Naive thymus-derived CD4-positive, alpha-beta T cell (primary cell): ENCODE results near the gene CHST6. TPM values are rescaled to one million over a fixed set of nuclear protein-coding genes. Genes with fewer than 3 reads are reported as not detected.
"Not testable (repeated sequence)": the region's sequence is repeated elsewhere in the genome, so short reads cannot be mapped to it uniquely, and the experiment has no call there.

Experiments
- ATAC-seq: fragments of 150-1000 bp; cut with Tn5 transposase; 2 replicates; pipeline ENCODE4 v1.10.0; 2021; ENCODE audit warnings: mild to moderate bottlenecking, moderate library complexity
- CTCF ChIA-PET: fragments of 350-600 bp; sonication (Branson Sonifier 250); formaldehyde crosslinking; loops from one replicate; lab custom pipeline; 2021; ENCODE audit warnings: antibody characterized with exemption; lab: Charles Lee
- POLR2A ChIA-PET: fragments of 350-600 bp; sonication (Branson Sonifier 250); formaldehyde crosslinking; loops from one replicate; lab custom pipeline; 2021; ENCODE audit warnings: antibody characterized with exemption, inconsistent platforms; lab: Charles Lee
- DNase-seq, 9 donors: peaks; one replicate each; pipeline versions ENCODE4 v3.0.0 to v3.0.0-alpha.2; 2020 to 2022; ENCODE audit warnings: mixed read lengths in 1 of 9
- H3K27ac ChIP-seq: one replicate; pipeline ENCODE4 v1.7.0; 2013; ENCODE audit warnings: mild to moderate bottlenecking, low read depth, low read length, moderate library complexity
- H3K27me3 ChIP-seq, 2 donors: one replicate each; pipeline ENCODE4 v1.7.0; 2013; ENCODE audit warnings: low read length in 2 of 2, mild to moderate bottlenecking in 2 of 2, moderate library complexity in 2 of 2; ENCODE audit not compliant: control insufficient read depth in 2 of 2, insufficient read depth in 2 of 2
- H3K36me3 ChIP-seq, 3 experiments: 1 replicate in 2 of 3; 2 replicates in 1 of 3; pipeline ENCODE4 v1.7.0; 2013; ENCODE audit warnings: low read length in 3 of 3, mild to moderate bottlenecking in 3 of 3, moderate library complexity in 1 of 3; ENCODE audit not compliant: insufficient read depth in 3 of 3, control insufficient read depth in 2 of 3
- H3K4me1 ChIP-seq, 2 donors: one replicate each; pipeline ENCODE4 v1.7.0; 2013; ENCODE audit warnings: low read length in 2 of 2, mild to moderate bottlenecking in 2 of 2, moderate library complexity in 1 of 2; ENCODE audit not compliant: control insufficient read depth in 2 of 2, insufficient read depth in 2 of 2
- H3K4me3 ChIP-seq: 2 replicates; pipeline ENCODE4 v1.7.0; 2013; ENCODE audit warnings: mild to moderate bottlenecking, low read length
- H3K9me3 ChIP-seq, 3 experiments: 1 replicate in 2 of 3; 2 replicates in 1 of 3; pipeline ENCODE4 v1.7.0; 2013; ENCODE audit warnings: low read length in 3 of 3; ENCODE audit not compliant: control insufficient read depth in 2 of 3
- H3K27ac Mint-ChIP-seq, 9 donors: one replicate each; pipeline ENCODE4 v1.8.0; 2020 to 2022; ENCODE audit warnings: mixed read lengths in 9 of 9, mild to moderate bottlenecking in 8 of 9, moderate library complexity in 5 of 9, inconsistent platforms in 2 of 9
- H3K27me3 Mint-ChIP-seq, 5 donors: one replicate each; pipeline ENCODE4 v1.8.0; 2021 to 2022; ENCODE audit warnings: mixed read lengths in 5 of 5, mild to moderate bottlenecking in 1 of 5
- H3K36me3 Mint-ChIP-seq, 5 donors: one replicate each; pipeline ENCODE4 v1.8.0; 2020 to 2022; ENCODE audit warnings: mixed read lengths in 5 of 5, mild to moderate bottlenecking in 3 of 5, inconsistent platforms in 1 of 5
- H3K4me1 Mint-ChIP-seq, 7 donors: one replicate each; pipeline ENCODE4 v1.8.0; 2020 to 2022; ENCODE audit warnings: mixed read lengths in 7 of 7, mild to moderate bottlenecking in 3 of 7, inconsistent platforms in 1 of 7
- H3K4me3 Mint-ChIP-seq, 10 donors: one replicate each; pipeline ENCODE4 v1.8.0; 2020 to 2022; ENCODE audit warnings: mild to moderate bottlenecking in 10 of 10, mixed read lengths in 10 of 10, moderate library complexity in 6 of 10, inconsistent platforms in 2 of 10
- H3K9me3 Mint-ChIP-seq, 11 donors: one replicate each; pipeline ENCODE4 v1.8.0; 2020 to 2022; ENCODE audit warnings: mixed read lengths in 11 of 11, mild to moderate bottlenecking in 4 of 11, inconsistent platforms in 1 of 11, moderate library complexity in 1 of 11
- intact Hi-C, 2 donors: fragments of 100-400 bp; cut with micrococcal nuclease; formaldehyde crosslinking; loops; one replicate each; pipeline ENCODE4 v1.15.1; 2023
- polyA plus RNA-seq, 2 donors: library from polyadenylated mRNA; unstranded; fragments of 300-500 nt; fragmentation: Illumina TruSeq; gene quantifications; one replicate each; pipeline ENCODE4 v1.2.3, GENCODE V29; 2021
- total RNA-seq, 6 experiments: library from RNA in 5 of 6; stranded (reverse) in 5 of 6; gene quantifications; 1 replicate in 5 of 6; 2 replicates in 1 of 6; pipeline ENCODE4 v1.2.3 and lab custom pipeline; 2021 to 2026

Gene CHST6
- total and polyA plus RNA-seq, 7 experiments from 2014 or later: 0.05 to 0.14 (median 0.11) TPM; not detected in 4

GRCh38 chr16:75443298-75443697 is 51.9 kb downstream of the CHST6 start:
- ChIA-PET POLR2A (no interaction called here), CTCF (interaction anchor here (0.6 kb wide), 1 partner anchor 8 kb away, joined by 3 read pairs; no protein-coding TSS in a partner anchor)
- ATAC-seq (no peak), DNase-seq (no peak)
- Histone ChIP-seq H3K27me3 (no peaks in the 10 kb centered on the region), H3K4me1 (no peaks in the 10 kb centered on the region), H3K27ac (no peak overlapping the region), H3K4me3 (no peak overlapping the region), H3K9me3 (no peaks in the 10 kb centered on the region), H3K36me3 (peaks cover 0 to 13% (median 4%) of the 10 kb centered on the region in 3 experiments)
- intact Hi-C loops: no loop called here
- Mint-ChIP-seq H3K27ac (no peak overlapping the region), H3K36me3 (peaks cover 0 to 3% (median 0%) of the 10 kb centered on the region in 5 donors), H3K4me3 (no peak overlapping the region), H3K9me3 (no peaks in the 10 kb centered on the region), H3K27me3 (no peaks in the 10 kb centered on the region), H3K4me1 (no peaks in the 10 kb centered on the region)

DNA sequence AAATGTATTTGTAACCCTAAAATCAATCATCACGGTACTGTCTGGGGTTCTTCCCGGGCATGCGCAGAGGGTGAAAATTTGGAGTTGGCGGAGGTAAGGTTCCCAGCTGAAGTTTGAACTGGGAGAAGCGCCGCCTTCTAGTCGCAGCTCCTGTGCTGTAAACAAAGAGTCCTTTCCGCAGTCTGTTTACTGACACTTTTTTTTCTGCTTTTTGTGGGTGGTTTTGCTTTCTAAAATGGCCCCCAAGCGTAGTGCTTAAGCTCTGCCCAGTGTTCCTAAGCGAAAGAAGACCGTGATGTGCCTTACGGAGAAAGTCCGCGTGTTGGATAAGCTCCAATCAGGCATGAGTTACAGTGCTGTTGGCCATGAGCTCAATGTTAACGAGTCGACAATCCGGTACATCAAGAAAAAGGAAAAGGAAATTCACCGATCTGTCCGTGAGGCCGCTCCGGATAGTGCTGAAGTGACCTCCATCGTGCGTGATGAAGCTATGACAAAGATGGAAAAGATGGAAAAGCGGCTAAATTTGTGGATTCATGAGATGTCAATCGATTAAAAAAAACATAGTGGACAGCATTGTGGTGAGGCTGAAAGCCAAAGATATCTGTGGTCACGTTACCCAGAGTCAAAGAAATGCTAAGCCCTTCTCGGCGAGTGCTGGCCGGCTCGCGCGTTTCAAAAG is 61.4 kb downstream of the CHST6 start:
- POLR2A ChIA-PET: interaction anchor here (0.6 to 2.9 kb wide), 19 partner anchors 11 to 1758 kb away, joined by 3 to 25 read pairs (median 5); partner anchors contain the start of genes ADAT1, GABARAPL2, KARS1 and TERF2IP
- Mint-ChIP-seq H3K36me3 (peaks cover 0 to 13% (median 3%) of the 10 kb centered on the region in 5 donors), H3K9me3 (peaks cover 0 to 13% (median 0%) of the 10 kb centered on the region in 11 donors), H3K4me1 (peaks cover 17 to 48% (median 37%) of the 10 kb centered on the region in 7 donors), H3K4me3 (peak overlapping the region; percentile 87 to 99 (median 94)), H3K27ac (peak overlapping the region; percentile 94 to 100 (median 97)), H3K27me3 (no peaks in the 10 kb centered on the region)
- CTCF ChIA-PET: interaction anchor here (0.8 to 1.5 kb wide), 8 partner anchors 14 to 83 kb away, joined by 3 to 9 read pairs (median 4); partner anchors contain the start of gene TMEM170A
- Histone ChIP-seq H3K9me3 (no peaks in the 10 kb centered on the region), H3K27ac (peak overlapping the region; percentile 94), H3K36me3 (peaks cover 0 to 6% (median 0%) of the 10 kb centered on the region in 3 experiments), H3K4me1 (peaks cover 5 to 9% of the 10 kb centered on the region in 2 donors), H3K4me3 (peak overlapping the region; percentile 92), H3K27me3 (no peaks in the 10 kb centered on the region)
- intact Hi-C loops: loop anchor here (1.0 to 10.0 kb wide), 15 partner anchors 30 to 1756 kb away; partner anchors contain the start of genes ADAT1 (in 2 of the 2), GABARAPL2 (in 2 of the 2), GLG1 (in 2 of the 2) and KARS1 (in 2 of the 2)
- DNase-seq (peak in 2 of 9 donors; percentile 74 to 84), ATAC-seq (peak; percentile 83)

DNA sequence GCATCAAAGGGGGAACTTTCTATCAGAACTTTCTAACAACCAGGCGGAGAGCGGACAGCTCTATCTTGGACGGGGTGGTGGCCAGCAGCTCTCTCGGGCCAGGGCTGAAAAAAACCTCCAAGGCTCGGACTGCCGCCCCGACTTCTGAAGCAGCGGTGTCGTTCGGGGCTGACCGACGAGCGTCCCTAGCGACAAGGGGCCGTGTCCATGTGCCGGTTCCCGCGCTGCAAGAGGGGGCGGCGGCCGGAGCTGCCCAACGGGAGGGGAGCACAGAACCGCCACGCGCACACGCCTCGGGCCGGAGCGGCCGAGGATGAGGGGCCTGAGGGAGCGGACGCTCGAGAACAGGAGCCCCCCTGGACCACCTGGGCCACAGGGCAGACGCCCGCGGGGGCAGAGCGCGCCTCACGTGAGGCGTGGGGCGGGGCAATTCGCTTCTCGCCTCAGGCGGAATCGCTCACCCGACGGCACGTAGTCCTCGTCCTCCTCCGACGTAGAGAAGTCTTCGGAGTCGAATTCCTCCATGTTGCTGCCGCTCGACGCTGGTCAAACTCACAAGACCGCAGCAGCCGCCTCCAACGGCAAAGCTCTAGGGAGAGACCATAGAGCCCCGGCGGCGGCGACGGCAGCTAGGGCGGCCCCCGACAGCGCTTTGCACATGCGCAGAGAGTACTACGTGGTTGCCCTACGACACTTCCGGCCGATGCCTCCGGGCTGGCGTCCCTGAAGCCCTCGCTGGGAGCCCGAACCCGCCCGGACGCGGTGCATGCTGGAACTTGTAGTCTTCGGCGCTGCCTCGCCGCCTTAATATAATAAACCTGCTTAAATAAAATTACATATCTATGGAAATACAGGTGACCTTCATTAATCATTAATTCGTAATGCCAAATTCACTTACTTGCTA is 62.2 kb downstream of the CHST6 start, which contains the start of gene CFDP1:
Gene CFDP1 (minus strand): TSS at position 676 of the 904 bp plus-strand sequence. CDS start 151 bp downstream, at position 525.
- Mint-ChIP-seq H3K4me1 (peaks cover 19 to 53% (median 43%) of the 10 kb centered on the region in 7 donors), H3K9me3 (peaks cover 0 to 13% (median 0%) of the 10 kb centered on the region in 11 donors), H3K27ac (peak within 1 kb of the TSS; percentile 94 to 100 (median 97)), H3K27me3 (no peaks in the 10 kb centered on the region), H3K4me3 (peak within 1 kb of the TSS; percentile 87 to 99 (median 94)), H3K36me3 (peaks cover 0 to 13% (median 3%) of the 10 kb centered on the region in 5 donors)
- peaks cover 5 to 9% of the 10 kb centered on the region in 2 donors for H3K4me1 ChIP-seq
- H3K27me3 ChIP-seq: no peaks in the 10 kb centered on the region
- H3K36me3 ChIP-seq: peaks cover 0 to 6% (median 0%) of the 10 kb centered on the region in 3 experiments
- no peaks in the 10 kb centered on the region for H3K9me3 ChIP-seq
- peak within 1 kb of the TSS; percentile 92 for H3K4me3 ChIP-seq
- H3K27ac ChIP-seq: peak within 1 kb of the TSS; percentile 94
- CTCF ChIA-PET: interaction anchor here (0.8 to 1.5 kb wide), 6 partner anchors 14 to 83 kb away, joined by 3 to 9 read pairs (median 4); partner anchors contain the start of gene TMEM170A
- ATAC-seq (peak; percentile 92), DNase-seq (peak; percentile 93 to 98 (median 95))
- POLR2A ChIA-PET: interaction anchor here (0.6 to 2.9 kb wide), 19 partner anchors 9 to 1758 kb away, joined by 3 to 25 read pairs (median 5); partner anchors contain the start of genes ADAT1, GABARAPL2, KARS1 and TERF2IP
- intact Hi-C loops: loop anchor here (1.0 to 10.0 kb wide), 14 partner anchors 31 to 1757 kb away; partner anchors contain the start of genes ADAT1 (in 2 of the 2), GABARAPL2 (in 2 of the 2), KARS1 (in 2 of the 2) and TERF2IP (in 2 of the 2)

DNA sequence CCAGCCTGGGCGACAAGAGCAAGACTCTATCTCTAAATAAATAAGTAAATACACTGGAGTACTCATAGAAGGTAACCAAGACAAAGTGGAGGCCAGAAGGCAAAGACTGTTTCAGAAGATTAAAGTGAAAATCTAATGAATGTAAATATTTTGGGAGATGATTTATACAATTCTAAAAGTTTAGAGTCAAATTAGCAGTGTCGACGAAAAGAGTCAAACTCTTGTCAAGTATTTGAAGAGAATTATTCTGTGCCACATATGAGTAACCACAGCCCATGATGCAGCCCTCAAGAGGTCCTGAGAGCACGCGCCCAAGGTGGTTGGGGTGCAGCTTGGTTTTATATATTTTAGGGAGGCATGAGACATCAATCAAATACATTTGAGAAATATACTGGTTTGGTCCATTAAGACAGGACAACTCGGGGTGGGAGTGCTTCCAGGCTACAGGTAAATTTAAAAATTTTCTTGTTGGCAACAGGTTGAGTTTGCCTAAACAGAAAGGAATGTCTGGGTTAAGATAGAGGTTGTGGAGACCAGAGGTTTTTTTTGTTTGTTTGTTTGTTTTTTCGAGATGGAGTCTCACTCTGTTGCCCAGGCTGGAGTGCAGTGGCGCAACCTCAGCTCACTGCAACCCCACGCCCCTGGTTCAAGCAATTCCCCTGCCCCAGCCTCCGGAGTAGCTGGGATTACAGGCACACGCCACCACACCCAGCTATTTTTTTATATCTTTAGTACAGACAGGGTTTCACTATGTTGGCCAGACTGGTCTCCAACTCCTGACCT is 65.4 kb downstream of the CHST6 start:
- Histone ChIP-seq H3K27ac (no peak overlapping the region), H3K4me1 (peaks cover 5 to 9% of the 10 kb centered on the region in 2 donors), H3K27me3 (no peaks in the 10 kb centered on the region), H3K9me3 (no peaks in the 10 kb centered on the region), H3K36me3 (peaks cover 0 to 6% (median 0%) of the 10 kb centered on the region in 3 experiments), H3K4me3 (no peak overlapping the region)
- H3K4me3 Mint-ChIP-seq: peak overlapping the region in 4 of 10 donors; percentile 5 to 45 (median 30)
- ChIA-PET POLR2A (no interaction called here), CTCF (interaction anchor here (0.6 kb wide), 1 partner anchor 119 kb away, joined by 5 read pairs; no protein-coding TSS in a partner anchor)
- H3K27me3 Mint-ChIP-seq: no peaks in the 10 kb centered on the region
- peak overlapping the region in 4 of 9 donors; percentile 9 to 75 (median 32) for H3K27ac Mint-ChIP-seq
- intact Hi-C loops: loop anchor here in 1 of 2 donors (10.0 kb wide), 1 partner anchor 725 kb away; the partner anchor contains the start of gene MLKL
- peaks cover 0 to 8% (median 0%) of the 10 kb centered on the region in 11 donors for H3K9me3 Mint-ChIP-seq
- ATAC-seq (no peak), DNase-seq (no peak)
- H3K36me3 Mint-ChIP-seq: peaks cover 0 to 10% (median 6%) of the 10 kb centered on the region in 5 donors
- peaks cover 16 to 70% (median 61%) of the 10 kb centered on the region in 7 donors for H3K4me1 Mint-ChIP-seq

DNA sequence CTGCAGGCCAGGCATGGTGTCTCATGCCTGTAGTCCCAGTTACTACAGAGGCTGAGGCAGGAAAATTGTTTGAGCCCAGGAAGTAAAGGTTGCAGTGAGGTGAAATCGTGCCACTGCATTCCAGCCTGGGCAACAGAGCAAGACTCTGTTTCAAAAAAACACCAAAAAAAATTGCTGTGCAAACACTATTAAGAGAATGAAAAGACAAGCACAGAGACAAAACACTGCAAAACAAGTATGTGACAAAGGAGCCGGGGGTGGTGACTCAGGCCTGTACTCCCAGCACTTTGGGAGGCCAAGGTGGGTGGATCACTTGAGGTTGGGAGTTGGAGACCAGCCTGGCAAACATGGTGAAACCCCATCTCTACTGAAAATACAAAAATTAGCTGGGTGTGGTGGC is 68.7 kb downstream of the CHST6 start:
- H3K27me3 ChIP-seq, H3K4me1 ChIP-seq, H3K36me3 ChIP-seq, ATAC-seq, H3K9me3 ChIP-seq, H3K9me3 Mint-ChIP-seq, DNase-seq, H3K4me3 ChIP-seq, H3K4me3 Mint-ChIP-seq, H3K27me3 Mint-ChIP-seq, H3K27ac ChIP-seq, intact Hi-C loops: not testable (repeated sequence)
- Mint-ChIP-seq H3K36me3 (peaks cover 0 to 10% (median 3%) of the 10 kb centered on the region in 5 donors), H3K4me1 (peaks cover 13 to 65% (median 58%) of the 10 kb centered on the region in 7 donors), H3K27ac (peak overlapping the region in 2 of 9 donors; percentile 22 to 46)
- ChIA-PET CTCF (interaction anchor here (1.8 kb wide), 1 partner anchor 39 kb away, joined by 5 read pairs; no protein-coding TSS in a partner anchor), POLR2A (interaction anchor here (0.6 kb wide), 1 partner anchor 222 kb away, joined by 4 read pairs; no protein-coding TSS in a partner anchor)
